ENCODE results near the gene PARVB. TPM values are rescaled to one million over a fixed set of nuclear protein-coding genes. Genes with fewer than 3 reads are reported as not detected.
A peak's percentile ranks its signal among the peaks of the same experiment; 100 is the strongest.

Gene PARVB
- total RNA-seq, 4 donors from 2014 or later: 10.5 to 25.1 (median 14.6) TPM

- H3K4me3 ChIP-seq (ENCODE audit: low read depth, poor library complexity, severe bottlenecking): no peak overlapping the region
- intact Hi-C loops (cut with DNase I; ENCODE audit: low total_unique reads): no loop called here
- DNase-seq (ENCODE audit: low spot score in 2 of 2): peak in 1 of 2 donors; percentile 5
- 74 to 81% methylated on average over 23 of the region's 23 CpGs for WGBS, 2 donors
- TF ChIP-seq POLR2A (IDR thresholded peaks at IDR 0.05) (no peak), CTCF (IDR thresholded peaks at IDR 0.05) (no peak)
These were observed 196.9 kb downstream of the PARVB start for GRCh38 chr22:44220727-44221680.

- TF ChIP-seq POLR2A (IDR thresholded peaks at IDR 0.05) (no peak), CTCF (IDR thresholded peaks at IDR 0.05) (no peak)
- 89 to 92% methylated on average over 11 of the region's 11 CpGs for WGBS, 2 donors
- intact Hi-C loops (cut with DNase I; ENCODE audit: low total_unique reads): no loop called here
- H3K4me3 ChIP-seq (ENCODE audit: low read depth, poor library complexity, severe bottlenecking): no peak overlapping the region
- no peak for DNase-seq (ENCODE audit: low spot score in 2 of 2)
These were observed 197.8 kb downstream of the PARVB start for GRCh38 chr22:44221710-44222475.

Other genes with a start within 250 kb of the PARVB start
- gene EFCAB6, start 212.0 kb upstream of the PARVB start, total RNA-seq: 1 to 10 TPM in 3 of 4 donors, under 1 TPM in 1; 0.44 to 4.2 (median 1.8) TPM
- gene SULT4A1, start 161.8 kb upstream of the PARVB start, total RNA-seq: not detected
- gene PNPLA5, start 132.3 kb upstream of the PARVB start, total RNA-seq: 1 to 10 TPM in 3 of 4 donors, not detected in 1; 1.7 to 9.7 (median 4.8) TPM
- gene PNPLA3, start 100.5 kb upstream of the PARVB start, total RNA-seq: 10 to 100 TPM; 14.0 to 22.9 (median 20.4) TPM
- 10 to 100 TPM; 23.2 to 36.0 (median 32.3) TPM for gene SAMM50, start 68.9 kb upstream of the PARVB start, total RNA-seq
- 10 to 100 TPM in 1 of 4 donors, 1 to 10 TPM in 3; 2.0 to 11.1 (median 4.5) TPM for gene PARVG, start 156.6 kb downstream of the PARVB start, total RNA-seq